Effector memory CD4-positive, alpha-beta T cell (primary cell): Measurements from ENCODE around the gene HELB.

Experiments
- DNase-seq, 3 donors: peaks; one replicate each; pipeline ENCODE4 v3.0.0-alpha.2; 2020
- H3K27ac ChIP-seq: 2 replicates; pipeline ENCODE4 v1.7.0; 2013; ENCODE audit warnings: mild to moderate bottlenecking, low read length, moderate library complexity; ENCODE audit not compliant: insufficient read depth, poor library complexity, severe bottlenecking
- H3K27me3 ChIP-seq: replicated peaks from 2 replicates; pipeline ENCODE4 v1.7.0; 2013; ENCODE audit warnings: mild to moderate bottlenecking, low read length; ENCODE audit not compliant: insufficient read depth, control insufficient read depth, poor library complexity, severe bottlenecking
- H3K36me3 ChIP-seq: 2 replicates; pipeline ENCODE4 v1.7.0; 2013; ENCODE audit warnings: mild to moderate bottlenecking, low read length, moderate library complexity; ENCODE audit not compliant: control insufficient read depth, insufficient read depth
- H3K4me1 ChIP-seq: 2 replicates; pipeline ENCODE4 v1.7.0; 2013; ENCODE audit warnings: low read length, mild to moderate bottlenecking; ENCODE audit not compliant: control insufficient read depth, insufficient read depth, poor library complexity, severe bottlenecking
- H3K4me3 ChIP-seq: 2 replicates; pipeline ENCODE4 v1.7.0; 2013; ENCODE audit warnings: low read length, low read depth, mild to moderate bottlenecking; ENCODE audit not compliant: insufficient read depth, poor library complexity, severe bottlenecking
- H3K9me3 ChIP-seq: 2 replicates; pipeline ENCODE4 v1.7.0; 2013; ENCODE audit warnings: mild to moderate bottlenecking, low read length, moderate library complexity; ENCODE audit not compliant: control insufficient read depth

HELB gene

DNA sequence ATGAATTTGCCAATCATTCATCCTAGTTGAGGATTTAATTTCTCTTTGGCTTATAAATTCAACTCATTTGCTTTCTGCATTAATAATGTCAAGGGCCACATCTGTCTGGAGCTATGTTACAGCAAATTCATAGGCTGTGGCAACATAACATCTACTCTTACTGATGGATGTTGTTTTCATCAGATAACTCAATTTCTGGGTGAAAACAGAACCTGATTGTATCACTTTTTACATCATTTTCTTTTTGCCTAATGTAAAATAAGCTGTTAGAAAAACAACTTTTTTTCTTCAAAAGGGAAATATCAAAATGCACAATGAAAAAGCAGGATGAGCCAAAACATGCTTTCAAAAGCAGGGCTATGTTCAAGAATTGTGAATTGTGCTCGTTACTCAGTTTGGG lies 73.3 kb downstream of the HELB start:
- no peak overlapping the region for H3K27ac ChIP-seq
- no peaks in the 10 kb centered on the region for H3K27me3 ChIP-seq
- H3K9me3 ChIP-seq, result no peaks in the 10 kb centered on the region
- H3K36me3 ChIP-seq, result no peaks in the 10 kb centered on the region
- no peaks in the 10 kb centered on the region for H3K4me1 ChIP-seq
- DNase-seq, result no peak
- no peak overlapping the region for H3K4me3 ChIP-seq

DNA sequence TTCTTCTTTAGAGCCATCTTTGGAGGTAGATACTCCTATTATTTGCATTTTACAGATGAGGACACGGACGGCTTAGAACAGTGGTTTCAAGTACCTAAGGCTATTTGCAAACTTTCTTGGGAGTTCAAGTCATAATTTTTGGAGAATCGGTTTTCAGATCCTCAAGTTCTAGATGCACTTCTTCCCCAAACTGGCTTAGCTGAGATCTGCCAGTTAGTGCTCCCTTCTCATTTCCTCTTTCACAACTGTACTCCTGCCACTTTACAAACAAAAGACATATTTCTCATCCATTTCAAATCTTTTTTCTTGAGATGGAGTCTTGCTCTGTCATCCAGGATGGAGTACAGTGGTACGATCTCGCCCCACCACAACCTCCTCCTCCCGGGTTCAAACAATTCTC lies 77.3 kb downstream of the HELB start:
- Histone ChIP-seq H3K27ac (no peak overlapping the region), H3K9me3 (no peaks in the 10 kb centered on the region), H3K36me3 (no peaks in the 10 kb centered on the region), H3K4me3 (no peak overlapping the region), H3K4me1 (no peaks in the 10 kb centered on the region), H3K27me3 (no peaks in the 10 kb centered on the region)
- DNase-seq, result no peak

DNA sequence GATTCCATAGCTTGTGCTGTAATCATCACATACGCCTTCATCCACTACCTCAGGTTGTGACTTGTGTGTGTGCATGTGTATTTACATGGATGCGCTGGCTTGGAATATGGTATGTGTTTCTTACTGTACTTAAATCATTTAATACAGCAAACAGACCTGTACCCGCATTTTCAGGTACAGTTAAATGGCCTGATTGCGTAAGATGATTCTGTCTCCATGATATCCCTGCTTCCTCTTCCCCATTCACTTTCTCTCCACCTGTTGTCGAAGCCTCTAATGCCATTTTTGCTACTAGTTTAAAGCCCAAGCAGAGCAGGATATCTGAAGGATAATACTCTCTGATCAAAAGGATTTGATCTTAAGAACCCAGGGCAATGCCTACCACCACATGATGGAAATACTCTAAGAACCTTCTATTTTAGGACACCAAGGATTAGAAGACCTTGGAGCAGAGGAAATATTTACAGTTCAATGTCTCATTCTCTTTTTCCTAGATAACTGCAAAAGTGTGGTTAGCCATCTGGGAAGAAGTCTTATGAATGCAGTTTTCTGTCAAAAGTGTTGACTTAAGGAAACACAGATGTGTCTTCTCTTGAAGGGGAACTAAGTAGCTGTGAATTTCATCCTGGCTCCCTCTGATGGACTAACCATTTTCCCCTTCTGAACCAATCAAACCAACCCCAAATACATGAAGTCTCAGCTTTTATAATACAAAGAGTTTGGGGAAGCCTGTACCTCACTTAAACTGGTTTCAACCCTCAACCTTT lies 78.7 kb downstream of the HELB start:
- no peaks in the 10 kb centered on the region for H3K9me3 ChIP-seq
- no peaks in the 10 kb centered on the region for H3K4me1 ChIP-seq
- DNase-seq, result no peak
- no peaks in the 10 kb centered on the region for H3K36me3 ChIP-seq
- no peak overlapping the region for H3K4me3 ChIP-seq
- H3K27me3 ChIP-seq, result no peaks in the 10 kb centered on the region
- no peak overlapping the region for H3K27ac ChIP-seq

DNA sequence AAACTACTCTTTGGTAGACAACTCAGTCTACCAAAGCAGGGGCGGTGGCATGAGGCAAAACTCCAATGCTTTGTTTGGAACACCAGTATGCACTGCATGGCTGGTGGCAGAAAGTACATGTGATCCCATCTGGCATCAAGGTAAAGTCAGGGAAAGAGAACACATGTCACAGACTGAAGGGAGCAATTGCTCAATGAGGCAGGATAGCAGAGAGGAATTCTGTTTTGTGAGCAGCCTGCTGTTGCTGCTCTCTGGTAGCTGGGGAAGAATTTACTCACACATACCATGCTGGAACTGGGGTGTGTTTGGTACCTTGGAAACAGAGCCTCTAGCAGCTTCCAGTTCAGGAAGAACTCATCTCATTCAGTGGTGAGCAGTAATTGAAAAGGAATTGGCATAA lies 84.8 kb downstream of the HELB start:
- Histone ChIP-seq H3K4me1 (no peaks in the 10 kb centered on the region), H3K9me3 (no peaks in the 10 kb centered on the region), H3K27me3 (no peaks in the 10 kb centered on the region), H3K4me3 (no peak overlapping the region), H3K27ac (no peak overlapping the region), H3K36me3 (no peaks in the 10 kb centered on the region)
- no peak for DNase-seq
